HG02678 (cell line): Measurements from ENCODE around the gene CDHR1.
"Not testable (repeated sequence)": the region's sequence is repeated elsewhere in the genome, so short reads cannot be mapped to it uniquely, and the experiment has no call there.

ENCODE experiments used
- ATAC-seq: cut with Tn5 transposase; IDR thresholded peaks from one replicate; pipeline ENCODE4 v1.9.1; 2021; ENCODE audit warnings: mild to moderate bottlenecking, moderate library complexity; ENCODE audit not compliant: unreplicated experiment

Gene CDHR1

GRCh38 chr10:84173501-84173929 is 20.8 kb upstream of the CDHR1 start, which contains the start of gene GPR15LG:
Gene GPR15LG, plus strand, starts transcription at chr10:84173801. Its CDS starts 51 bp downstream, at chr10:84173852.
- peak; percentile 42 for ATAC-seq

GRCh38 chr10:84175436-84175835 is 18.9 kb upstream of the CDHR1 start:
- no peak for ATAC-seq

- ATAC-seq = no peak
Measured at GRCh38 chr10:84176351-84176750, 18.0 kb upstream of the CDHR1 start.

- no peak for ATAC-seq
Measured at GRCh38 chr10:84176836-84177474, 17.4 kb upstream of the CDHR1 start.

GRCh38 chr10:84177541-84178141 is 16.7 kb upstream of the CDHR1 start:
- ATAC-seq = peak; percentile 43

GRCh38 chr10:84178160-84178609 is 16.2 kb upstream of the CDHR1 start:
- no peak for ATAC-seq

- peak; percentile 90 for ATAC-seq
Measured at GRCh38 chr10:84179059-84179710, 15.2 kb upstream of the CDHR1 start.

- not testable (repeated sequence) for ATAC-seq
Measured at GRCh38 chr10:84180386-84180785, 14.0 kb upstream of the CDHR1 start.

- no peak for ATAC-seq
Measured at GRCh38 chr10:84181631-84182030, 12.7 kb upstream of the CDHR1 start.

GRCh38 chr10:84184517-84184916 is 9.8 kb upstream of the CDHR1 start:
- no peak for ATAC-seq

- ATAC-seq = no peak
Measured at GRCh38 chr10:84185526-84186175, 8.7 kb upstream of the CDHR1 start.

GRCh38 chr10:84188815-84189214 is 5.5 kb upstream of the CDHR1 start:
- no peak for ATAC-seq

GRCh38 chr10:84190621-84191020 is 3.7 kb upstream of the CDHR1 start:
- ATAC-seq = no peak

GRCh38 chr10:84191106-84191505 is 3.2 kb upstream of the CDHR1 start:
- ATAC-seq = no peak

GRCh38 chr10:84193327-84193726 is 1.0 kb upstream of the CDHR1 start:
- no peak for ATAC-seq

GRCh38 chr10:84193846-84194423 is 402 bp upstream of the CDHR1 start:
- ATAC-seq = no peak

GRCh38 chr10:84195044-84195830 is 900 bp downstream of the CDHR1 start:
- no peak for ATAC-seq

GRCh38 chr10:84196083-84196482 is 1.7 kb downstream of the CDHR1 start:
- no peak for ATAC-seq

- ATAC-seq = no peak
Measured at GRCh38 chr10:84196941-84197340, 2.6 kb downstream of the CDHR1 start.

- no peak for ATAC-seq
Measured at GRCh38 chr10:84197643-84198042, 3.3 kb downstream of the CDHR1 start.
